ENCODE measurements around the gene AXL. TPM values are rescaled to one million over a fixed set of nuclear protein-coding genes. Genes with fewer than 3 reads are reported as not detected.

AXL gene
- total and polyA plus RNA-seq, 4 donors = 8.2 to 53.0 (median 31.0) TPM

GRCh38 chr19:41249707-41250423 lies 30.8 kb downstream of the AXL start:
- no peaks in the 10 kb centered on the region for H3K4me1 ChIP-seq (ENCODE audit: control insufficient read depth in 5 of 5, insufficient read depth in 5 of 5, low read length in 5 of 5)
- DNase-seq (no peak), ATAC-seq (ENCODE audit: insufficient read depth, low FRiP score) (no peak)
- TF ChIP-seq, protein P1, sequence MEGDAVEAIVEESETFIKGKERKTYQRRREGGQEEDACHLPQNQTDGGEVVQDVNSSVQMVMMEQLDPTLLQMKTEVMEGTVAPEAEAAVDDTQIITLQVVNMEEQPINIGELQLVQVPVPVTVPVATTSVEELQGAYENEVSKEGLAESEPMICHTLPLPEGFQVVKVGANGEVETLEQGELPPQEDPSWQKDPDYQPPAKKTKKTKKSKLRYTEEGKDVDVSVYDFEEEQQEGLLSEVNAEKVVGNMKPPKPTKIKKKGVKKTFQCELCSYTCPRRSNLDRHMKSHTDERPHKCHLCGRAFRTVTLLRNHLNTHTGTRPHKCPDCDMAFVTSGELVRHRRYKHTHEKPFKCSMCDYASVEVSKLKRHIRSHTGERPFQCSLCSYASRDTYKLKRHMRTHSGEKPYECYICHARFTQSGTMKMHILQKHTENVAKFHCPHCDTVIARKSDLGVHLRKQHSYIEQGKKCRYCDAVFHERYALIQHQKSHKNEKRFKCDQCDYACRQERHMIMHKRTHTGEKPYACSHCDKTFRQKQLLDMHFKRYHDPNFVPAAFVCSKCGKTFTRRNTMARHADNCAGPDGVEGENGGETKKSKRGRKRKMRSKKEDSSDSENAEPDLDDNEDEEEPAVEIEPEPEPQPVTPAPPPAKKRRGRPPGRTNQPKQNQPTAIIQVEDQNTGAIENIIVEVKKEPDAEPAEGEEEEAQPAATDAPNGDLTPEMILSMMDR (IDR thresholded peaks at IDR 0.05; ENCODE audit: control extremely low read depth, extremely low read depth) = no peak
- no peak overlapping the region for H3K9ac ChIP-seq (ENCODE audit: insufficient read depth in 1 of 2, low read length in 2 of 2)
- H3K27ac ChIP-seq (ENCODE audit: low read depth in 1 of 2, low read length in 1 of 2) = no peak overlapping the region
- no peak overlapping the region for H3K4me3 ChIP-seq
- WGBS, 2 donors = 88 to 93% methylated on average over 9 of the region's 9 CpGs
- no peaks in the 10 kb centered on the region for H3K27me3 ChIP-seq (ENCODE audit: control insufficient read depth in 3 of 3, insufficient read depth in 3 of 3, low read length in 2 of 3)
- peaks cover 0 to 36% (median 23%) of the 10 kb centered on the region in 4 donors for H3K36me3 ChIP-seq (ENCODE audit: control insufficient read depth in 4 of 4, insufficient read depth in 4 of 4, low read length in 4 of 4)
- no peaks in the 10 kb centered on the region for H3K9me3 ChIP-seq (ENCODE audit: control insufficient read depth in 4 of 4, insufficient read depth in 3 of 4, low read length in 3 of 4)

GRCh38 chr19:41253660-41254059 lies 34.6 kb downstream of the AXL start:
- Histone ChIP-seq H3K36me3 (ENCODE audit: control insufficient read depth in 4 of 4, insufficient read depth in 4 of 4, low read length in 4 of 4) (peaks cover 5 to 46% (median 31%) of the 10 kb centered on the region in 4 donors), H3K27me3 (ENCODE audit: control insufficient read depth in 3 of 3, insufficient read depth in 3 of 3, low read length in 2 of 3) (no peaks in the 10 kb centered on the region), H3K27ac (ENCODE audit: low read depth in 1 of 2, low read length in 1 of 2) (no peak overlapping the region), H3K4me1 (ENCODE audit: control insufficient read depth in 5 of 5, insufficient read depth in 5 of 5, low read length in 5 of 5) (peaks cover 0 to 2% (median 0%) of the 10 kb centered on the region in 5 donors), H3K9me3 (ENCODE audit: control insufficient read depth in 4 of 4, insufficient read depth in 3 of 4, low read length in 3 of 4) (no peaks in the 10 kb centered on the region), H3K9ac (ENCODE audit: insufficient read depth in 1 of 2, low read length in 2 of 2) (no peak overlapping the region), H3K4me3 (no peak overlapping the region)
- WGBS, 2 donors = 91 to 97% methylated on average over 6 of the region's 6 CpGs
- DNase-seq (no peak), ATAC-seq (ENCODE audit: insufficient read depth, low FRiP score) (no peak)
- TF ChIP-seq, protein P1 (IDR thresholded peaks at IDR 0.05; ENCODE audit: control extremely low read depth, extremely low read depth) = no peak

- H3K36me3 ChIP-seq (ENCODE audit: control insufficient read depth in 4 of 4, insufficient read depth in 4 of 4, low read length in 4 of 4) = peaks cover 9 to 43% (median 28%) of the 10 kb centered on the region in 4 donors
Measured at GRCh38 chr19:41255171-41255570, 36.1 kb downstream of the AXL start.

More at GRCh38 chr19:41255171-41255570, 36.1 kb downstream of the AXL start:
- Histone ChIP-seq H3K27me3 (ENCODE audit: control insufficient read depth in 3 of 3, insufficient read depth in 3 of 3, low read length in 2 of 3) (no peaks in the 10 kb centered on the region), H3K9ac (ENCODE audit: insufficient read depth in 1 of 2, low read length in 2 of 2) (no peak overlapping the region), H3K4me3 (no peak overlapping the region), H3K27ac (ENCODE audit: low read depth in 1 of 2, low read length in 1 of 2) (no peak overlapping the region), H3K9me3 (ENCODE audit: control insufficient read depth in 4 of 4, insufficient read depth in 3 of 4, low read length in 3 of 4) (no peaks in the 10 kb centered on the region), H3K4me1 (ENCODE audit: control insufficient read depth in 5 of 5, insufficient read depth in 5 of 5, low read length in 5 of 5) (peaks cover 0 to 6% (median 0%) of the 10 kb centered on the region in 5 donors)
- ATAC-seq (ENCODE audit: insufficient read depth, low FRiP score) (no peak), DNase-seq (no peak)
- TF ChIP-seq, protein P1 (IDR thresholded peaks at IDR 0.05; ENCODE audit: control extremely low read depth, extremely low read depth) = no peak
